Measurements from ENCODE around the gene OR6M1. TPM values are rescaled to one million over a fixed set of nuclear protein-coding genes. Genes with fewer than 3 reads are reported as not detected.

Gene OR6M1
- total RNA-seq, 4 donors from 2014 or later: not detected

GRCh38 chr11:123796226-123796625 lies 9.9 kb downstream of the OR6M1 start:
- Histone ChIP-seq H3K4me1 (no peaks in the 10 kb centered on the region), H3K4me3 (no peak overlapping the region), H3K36me3 (no peaks in the 10 kb centered on the region), H3K27me3 (no peaks in the 10 kb centered on the region), H3K9me3 (no peaks in the 10 kb centered on the region), H3K27ac (no peak overlapping the region)
- no peak for TF ChIP-seq POLR2A (IDR thresholded peaks at IDR 0.05)
- TF ChIP-seq, protein P1, sequence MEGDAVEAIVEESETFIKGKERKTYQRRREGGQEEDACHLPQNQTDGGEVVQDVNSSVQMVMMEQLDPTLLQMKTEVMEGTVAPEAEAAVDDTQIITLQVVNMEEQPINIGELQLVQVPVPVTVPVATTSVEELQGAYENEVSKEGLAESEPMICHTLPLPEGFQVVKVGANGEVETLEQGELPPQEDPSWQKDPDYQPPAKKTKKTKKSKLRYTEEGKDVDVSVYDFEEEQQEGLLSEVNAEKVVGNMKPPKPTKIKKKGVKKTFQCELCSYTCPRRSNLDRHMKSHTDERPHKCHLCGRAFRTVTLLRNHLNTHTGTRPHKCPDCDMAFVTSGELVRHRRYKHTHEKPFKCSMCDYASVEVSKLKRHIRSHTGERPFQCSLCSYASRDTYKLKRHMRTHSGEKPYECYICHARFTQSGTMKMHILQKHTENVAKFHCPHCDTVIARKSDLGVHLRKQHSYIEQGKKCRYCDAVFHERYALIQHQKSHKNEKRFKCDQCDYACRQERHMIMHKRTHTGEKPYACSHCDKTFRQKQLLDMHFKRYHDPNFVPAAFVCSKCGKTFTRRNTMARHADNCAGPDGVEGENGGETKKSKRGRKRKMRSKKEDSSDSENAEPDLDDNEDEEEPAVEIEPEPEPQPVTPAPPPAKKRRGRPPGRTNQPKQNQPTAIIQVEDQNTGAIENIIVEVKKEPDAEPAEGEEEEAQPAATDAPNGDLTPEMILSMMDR (IDR thresholded peaks at IDR 0.05): no peak
- DNase-seq: no peak
- intact Hi-C loops (cut with DNase I; ENCODE audit: low total_unique reads): no loop called here

- DNase-seq: no peak
- intact Hi-C loops (cut with DNase I; ENCODE audit: low total_unique reads): no loop called here
- H3K9me3 ChIP-seq: no peaks in the 10 kb centered on the region
Measured at GRCh38 chr11:123783536-123783935, 22.6 kb downstream of the OR6M1 start.

GRCh38 chr11:123778511-123778910 lies 27.6 kb downstream of the OR6M1 start:
- H3K36me3 ChIP-seq: no peaks in the 10 kb centered on the region
- no peak overlapping the region for H3K27ac ChIP-seq
- no peaks in the 10 kb centered on the region for H3K27me3 ChIP-seq
- H3K4me1 ChIP-seq: no peaks in the 10 kb centered on the region
- TF ChIP-seq, protein P1 (IDR thresholded peaks at IDR 0.05): no peak
- TF ChIP-seq POLR2A (IDR thresholded peaks at IDR 0.05): no peak
- no peaks in the 10 kb centered on the region for H3K9me3 ChIP-seq
- no peak overlapping the region for H3K4me3 ChIP-seq
- intact Hi-C loops (cut with DNase I; ENCODE audit: low total_unique reads): no loop called here
- no peak for DNase-seq

More at GRCh38 chr11:123783536-123783935, 22.6 kb downstream of the OR6M1 start:
- Histone ChIP-seq H3K4me3 (no peak overlapping the region), H3K4me1 (no peaks in the 10 kb centered on the region), H3K27me3 (no peaks in the 10 kb centered on the region), H3K27ac (no peak overlapping the region), H3K36me3 (no peaks in the 10 kb centered on the region)
- no peak for TF ChIP-seq POLR2A (IDR thresholded peaks at IDR 0.05)
- TF ChIP-seq, protein P1 (IDR thresholded peaks at IDR 0.05): no peak

- Histone ChIP-seq H3K36me3 (no peaks in the 10 kb centered on the region), H3K27me3 (no peaks in the 10 kb centered on the region), H3K4me1 (no peaks in the 10 kb centered on the region), H3K9me3 (no peaks in the 10 kb centered on the region), H3K4me3 (no peak overlapping the region), H3K27ac (no peak overlapping the region)
- intact Hi-C loops (cut with DNase I; ENCODE audit: low total_unique reads): no loop called here
- no peak for DNase-seq
- TF ChIP-seq POLR2A (IDR thresholded peaks at IDR 0.05): no peak
- TF ChIP-seq, protein P1 (IDR thresholded peaks at IDR 0.05): no peak
Measured at GRCh38 chr11:123775715-123776549, 30.2 kb downstream of the OR6M1 start.

DNA sequence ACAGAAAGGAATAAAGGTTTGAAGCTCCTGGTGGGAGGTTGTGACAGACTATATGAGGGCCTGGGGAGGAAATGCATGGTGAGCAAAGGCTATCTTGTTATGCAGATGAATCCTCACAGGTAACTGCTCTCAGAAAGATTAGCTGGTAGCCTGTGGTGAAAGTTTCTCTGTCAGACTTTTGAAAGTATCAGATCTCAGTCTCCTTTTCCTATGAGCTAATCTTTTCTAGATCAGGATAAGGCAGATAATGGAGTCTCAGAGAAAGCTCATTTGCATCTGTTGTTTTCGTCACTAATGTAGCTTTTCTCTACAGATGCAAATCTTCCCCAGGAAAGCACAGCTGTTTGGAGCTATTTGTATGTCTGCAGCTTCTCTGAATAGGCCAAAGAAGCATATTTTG lies 30.9 kb downstream of the OR6M1 start:
- H3K36me3 ChIP-seq: no peaks in the 10 kb centered on the region
- H3K27me3 ChIP-seq: no peaks in the 10 kb centered on the region
- H3K9me3 ChIP-seq: no peaks in the 10 kb centered on the region
- TF ChIP-seq POLR2A (IDR thresholded peaks at IDR 0.05): no peak
- TF ChIP-seq, protein P1 (IDR thresholded peaks at IDR 0.05): no peak
- H3K27ac ChIP-seq: no peak overlapping the region
- H3K4me3 ChIP-seq: no peak overlapping the region
- no peaks in the 10 kb centered on the region for H3K4me1 ChIP-seq
- DNase-seq: no peak
- intact Hi-C loops (cut with DNase I; ENCODE audit: low total_unique reads): no loop called here
